Lung microvascular endothelial cell (primary cell): Measurements from ENCODE around the gene MLANA. TPM values are rescaled to one million over a fixed set of nuclear protein-coding genes. Genes with fewer than 3 reads are reported as not detected.

Source experiments
- DNase-seq, 2 donors: peaks; one replicate each; pipeline versions ENCODE4 v3.0.0 to v3.0.0-alpha.2; 2010; ENCODE audit warnings: low read depth in 2 of 2
- total RNA-seq: library from RNA; depleted of rRNA; stranded (reverse); fragments of >200 nt; gene quantifications from 2 replicates; pipeline ENCODE4 v1.2.1, GENCODE V29; 2014

Gene MLANA
- total RNA-seq, 1 donor from 2014 or later, result not detected

DNA sequence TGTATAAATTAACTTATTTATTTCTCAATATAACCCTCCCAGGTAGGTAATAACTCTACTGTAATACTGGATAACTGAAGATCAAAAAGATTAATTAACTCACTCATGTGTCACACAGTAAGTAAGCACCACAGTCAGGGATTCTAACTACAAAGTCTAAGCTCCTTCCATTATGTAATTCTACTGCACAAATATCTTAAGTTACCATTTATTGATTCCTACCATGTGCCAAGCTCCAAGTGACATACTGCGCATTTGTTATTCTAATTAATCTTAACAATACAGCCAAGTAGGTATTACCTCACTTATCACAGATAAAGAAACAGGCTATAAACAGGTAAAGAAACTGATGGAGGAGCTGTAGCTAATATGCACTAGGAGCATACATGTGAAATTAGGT is 66.5 kb downstream of the MLANA start:
- no peak for DNase-seq

DNA sequence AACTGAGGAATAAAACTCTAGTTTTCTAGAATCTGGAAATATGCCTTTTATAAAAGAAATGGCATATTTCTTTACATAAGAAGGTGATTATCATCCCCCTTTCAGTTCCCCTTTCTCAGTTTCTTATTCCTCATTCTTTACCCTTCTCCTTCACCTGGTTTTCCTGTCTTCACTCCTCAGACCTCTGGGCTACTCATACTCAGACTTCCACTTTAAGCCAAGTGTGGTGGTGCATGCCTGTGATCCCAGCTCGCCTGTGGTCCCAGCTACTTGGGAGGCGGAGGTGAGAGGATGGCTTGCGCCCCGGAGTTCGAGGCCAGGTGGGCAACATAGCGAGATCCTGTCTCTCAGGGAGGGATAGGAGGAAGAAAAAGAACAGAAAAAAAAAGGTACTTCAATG is 67.6 kb downstream of the MLANA start:
- no peak for DNase-seq

Other genes with a start within 250 kb of the MLANA start
- gene ERMP1, start 57.8 kb upstream of the MLANA start, total RNA-seq, result 14.1 and 16.8 TPM in 2 replicates
- gene RANBP6, start 124.7 kb downstream of the MLANA start, total RNA-seq, result 22.9 and 31.5 TPM in 2 replicates